ENCODE results near the gene CACNA1B. TPM values are rescaled to one million over a fixed set of nuclear protein-coding genes. Genes with fewer than 3 reads are reported as not detected.

Gene CACNA1B
- total RNA-seq, 1 donor from 2014 or later = under 0.01 TPM

GRCh38 chr9:138025417-138025816 is 147.8 kb downstream of the CACNA1B start:
- no peak for TF ChIP-seq CTCF (conservative IDR thresholded peaks at IDR 0.05; ENCODE audit: low read depth, low read length)
- H3K4me3 ChIP-seq (ENCODE audit: low read depth, low read length) = no peak overlapping the region
- no peak for DNase-seq (ENCODE audit: low read depth)

GRCh38 chr9:138025908-138026307 is 148.3 kb downstream of the CACNA1B start:
- TF ChIP-seq CTCF (conservative IDR thresholded peaks at IDR 0.05; ENCODE audit: low read depth, low read length) = no peak
- DNase-seq (ENCODE audit: low read depth) = no peak
- no peak overlapping the region for H3K4me3 ChIP-seq (ENCODE audit: low read depth, low read length)

GRCh38 chr9:138028596-138028995 is 151.0 kb downstream of the CACNA1B start:
- TF ChIP-seq CTCF (conservative IDR thresholded peaks at IDR 0.05; ENCODE audit: low read depth, low read length) = no peak
- H3K4me3 ChIP-seq (ENCODE audit: low read depth, low read length) = no peak overlapping the region
- DNase-seq (ENCODE audit: low read depth) = no peak

GRCh38 chr9:138031186-138031585 is 153.6 kb downstream of the CACNA1B start:
- TF ChIP-seq CTCF (conservative IDR thresholded peaks at IDR 0.05; ENCODE audit: low read depth, low read length) = no peak
- DNase-seq (ENCODE audit: low read depth) = no peak
- no peak overlapping the region for H3K4me3 ChIP-seq (ENCODE audit: low read depth, low read length)

GRCh38 chr9:138033950-138034349 is 156.4 kb downstream of the CACNA1B start:
- DNase-seq (ENCODE audit: low read depth) = no peak
- no peak overlapping the region for H3K4me3 ChIP-seq (ENCODE audit: low read depth, low read length)
- TF ChIP-seq CTCF (conservative IDR thresholded peaks at IDR 0.05; ENCODE audit: low read depth, low read length) = no peak

GRCh38 chr9:138037140-138037539 is 159.6 kb downstream of the CACNA1B start:
- DNase-seq (ENCODE audit: low read depth) = no peak
- no peak overlapping the region for H3K4me3 ChIP-seq (ENCODE audit: low read depth, low read length)
- TF ChIP-seq CTCF (conservative IDR thresholded peaks at IDR 0.05; ENCODE audit: low read depth, low read length) = no peak

GRCh38 chr9:138038244-138038671 is 160.7 kb downstream of the CACNA1B start:
- no peak for TF ChIP-seq CTCF (conservative IDR thresholded peaks at IDR 0.05; ENCODE audit: low read depth, low read length)
- no peak overlapping the region for H3K4me3 ChIP-seq (ENCODE audit: low read depth, low read length)

More at GRCh38 chr9:138038244-138038671, 160.7 kb downstream of the CACNA1B start:
- no peak for DNase-seq (ENCODE audit: low read depth)
